WI38 (cell line): ENCODE measurements around the gene PROSER2.

ENCODE experiments used
- H3K4me3 ChIP-seq: 2 replicates; pipeline ENCODE4 v1.5.1; 2011; ENCODE audit warnings: low read depth, mild to moderate bottlenecking, control low read depth, low read length
- CTCF ChIP-seq: IDR thresholded peaks from 2 replicates; pipeline ENCODE4 v1.5.1; 2012; ENCODE audit warnings: low read depth, mild to moderate bottlenecking, control low read depth, low read length

PROSER2 gene

GRCh38 chr10:11909618-11910017, 86.5 kb downstream of the PROSER2 start:
- no peak overlapping the region for H3K4me3 ChIP-seq
- no peak for TF ChIP-seq CTCF

- H3K4me3 ChIP-seq, result no peak overlapping the region
- no peak for TF ChIP-seq CTCF
Measured at GRCh38 chr10:11910102-11910501, 86.9 kb downstream of the PROSER2 start.

- H3K4me3 ChIP-seq, result no peak overlapping the region
- TF ChIP-seq CTCF, result no peak
Measured at GRCh38 chr10:11913079-11913641, 90.0 kb downstream of the PROSER2 start.

- TF ChIP-seq CTCF, result no peak
Measured at GRCh38 chr10:11918384-11918783, 95.2 kb downstream of the PROSER2 start.

GRCh38 chr10:11919271-11919670, 96.1 kb downstream of the PROSER2 start:
- H3K4me3 ChIP-seq, result no peak overlapping the region
- TF ChIP-seq CTCF, result no peak

More at GRCh38 chr10:11918384-11918783, 95.2 kb downstream of the PROSER2 start:
- H3K4me3 ChIP-seq, result no peak overlapping the region
